Measurements from ENCODE around the gene GNAZ. TPM values are rescaled to one million over a fixed set of nuclear protein-coding genes. Genes with fewer than 3 reads are reported as not detected.
A peak's percentile ranks its signal among the peaks of the same experiment; 100 is the strongest.

The GNAZ gene
- total and polyA plus RNA-seq, 2 of the 8 experiments (the other 6 are each of a cell fraction or from before 2014, with no cell fraction given), result 6.6 to 9.6 TPM

DNA sequence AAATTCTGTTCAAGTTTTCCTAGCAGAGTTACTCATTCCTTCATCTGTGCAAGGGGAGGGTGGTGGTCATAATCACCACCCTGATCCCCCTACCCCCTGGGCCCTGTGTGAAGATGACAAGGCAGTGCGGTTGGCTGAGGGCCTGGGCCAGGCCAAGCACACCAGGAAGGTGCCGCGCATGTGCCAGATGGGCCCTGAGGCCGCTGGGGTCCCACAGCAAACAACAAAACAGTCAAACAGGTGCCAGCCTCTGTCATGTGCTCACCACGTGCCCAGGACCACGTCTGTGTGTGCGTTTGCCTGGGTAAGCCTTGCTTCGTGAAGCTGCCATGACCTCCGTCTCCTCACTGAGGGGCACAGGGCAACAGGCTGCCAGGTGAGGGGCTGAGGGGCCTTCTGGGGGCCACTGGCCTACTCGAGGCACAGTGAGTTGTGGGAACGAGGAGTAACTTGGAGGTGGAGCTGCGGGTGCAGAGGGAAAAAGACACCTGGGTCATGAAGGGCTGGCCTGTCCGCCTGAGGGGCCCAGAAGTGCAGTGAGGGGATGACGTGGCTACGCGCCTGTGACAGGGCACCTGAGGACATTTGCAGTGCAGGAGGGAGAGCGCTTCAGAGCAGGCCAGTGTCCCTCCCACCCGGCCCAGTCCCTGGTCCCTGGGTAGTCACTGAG, 45.6 kb downstream of the GNAZ start:
- Histone ChIP-seq H3K23ac (ENCODE audit: insufficient read length) (no peak overlapping the region), H3K4ac (replicated peaks; ENCODE audit: insufficient read length, low read depth, low read length) (no peak overlapping the region), H2BK20ac (ENCODE audit: low read length) (no peak overlapping the region), H3K27me3 (replicated peaks in 1 of 4; ENCODE audit: control insufficient read depth in 3 of 4, extremely low read depth in 1 of 4, insufficient read depth in 3 of 4, low read length in 3 of 4) (peaks cover 0 to 8% (median 2%) of the 10 kb centered on the region in 4 experiments; a peak in 3 of 7 replicates), H4K5ac (ENCODE audit: insufficient read length, low read depth, low read length) (no peak overlapping the region), H4K91ac (replicated peaks; ENCODE audit: insufficient read length, low read length) (peak overlapping the region; percentile 73), H3K4me1 (replicated peaks in 1 of 4; ENCODE audit: control insufficient read depth in 3 of 4, insufficient read depth in 4 of 4, low read length in 3 of 4) (peaks cover 0 to 10% (median 4%) of the 10 kb centered on the region in 4 experiments; a peak in 3 of 7 replicates), H3K56ac (replicated peaks; ENCODE audit: insufficient read length, low read depth, low read length) (no peak overlapping the region), H2AFZ (ENCODE audit: low read length) (no peak overlapping the region), H3K9me3 (ENCODE audit: insufficient read depth in 2 of 2, low read depth in 1 of 2, low read length in 1 of 2) (no peaks in the 10 kb centered on the region), H4K20me1 (replicated peaks in 1 of 2; ENCODE audit: control insufficient read depth in 1 of 2, insufficient read depth in 2 of 2, low read length in 2 of 2) (peaks cover 8 to 17% of the 10 kb centered on the region in 2 experiments), H2BK12ac (ENCODE audit: low read depth, low read length) (no peak overlapping the region), H3K18ac (ENCODE audit: extremely low read depth, low read length) (no peak overlapping the region), H2BK120ac (replicated peaks; ENCODE audit: low read depth, low read length) (no peak overlapping the region), H3K79me2 (ENCODE audit: control insufficient read depth in 1 of 2, insufficient read depth in 2 of 2, low read length in 2 of 2) (no peaks in the 10 kb centered on the region), H3K36me3 (ENCODE audit: control insufficient read depth in 2 of 4, insufficient read depth in 4 of 4, low read length in 3 of 4) (no peaks in the 10 kb centered on the region), H2BK5ac (ENCODE audit: low read depth, low read length) (no peak overlapping the region), H3K4me3 (ENCODE audit: extremely low read depth in 1 of 4, insufficient read depth in 2 of 4, low read depth in 3 of 4, low read length in 4 of 4) (no peak overlapping the region), H2AK5ac (ENCODE audit: low read depth, low read length) (no peak overlapping the region), H3K14ac (ENCODE audit: insufficient read length) (no peak overlapping the region), H3K4me2 (ENCODE audit: insufficient read depth in 1 of 2, low read depth in 2 of 2, low read length in 2 of 2) (no peak overlapping the region), H3K27ac (ENCODE audit: low read depth, low read length) (no peak overlapping the region), H2BK15ac (ENCODE audit: low read length) (no peak overlapping the region), H3K79me1 (ENCODE audit: low read depth, low read length) (no peaks in the 10 kb centered on the region), H3K9ac (replicated peaks in 1 of 4; ENCODE audit: extremely low read depth in 1 of 4, low read depth in 3 of 4, low read length in 3 of 4) (no peak overlapping the region), H4K8ac (ENCODE audit: extremely low read depth, insufficient read depth, low read length) (no peak overlapping the region), H3K23me2 (ENCODE audit: low read depth, low read length) (no peaks in the 10 kb centered on the region)
- no peak for TF ChIP-seq FOSL1 (IDR thresholded peaks at IDR 0.05; ENCODE audit: insufficient read depth, low read depth, low read length)
- no peak for TF ChIP-seq EZH2 (IDR thresholded peaks at IDR 0.05; ENCODE audit: low read depth, low read length, severe bottlenecking)
- POLR2A ChIA-PET (ENCODE audit: partially characterized antibody), result interaction anchor here (0.5 kb wide), 1 partner anchor 184 kb away, joined by 3 read pairs; no protein-coding TSS in a partner anchor
- FAIRE-seq (no peak), DNase-seq (ENCODE audit: low read depth in 1 of 2, low spot score in 2 of 2) (no peak)
- WGBS, 2 experiments (ENCODE audit: extremely low coverage in 1 of 2, insufficient coverage in 1 of 2, insufficient read length in 1 of 2, insufficient replicate concordance in 2 of 2, low coverage in 1 of 2, low lambda C conversion rate in 2 of 2, missing lambda C conversion rate in 1 of 2), result 91% methylated on average over 10 of the region's 18 CpGs; no CpG with 5 or more reads in 1 of the 2 experiments
- CTCF ChIA-PET (ENCODE audit: partially characterized antibody), result interaction anchor here (0.5 to 24.3 kb wide), 8 partner anchors 8 to 342 kb away, joined by 3 to 384 read pairs (median 3); no protein-coding TSS in a partner anchor
